ENCODE measurements around the gene ACKR2. TPM values are rescaled to one million over a fixed set of nuclear protein-coding genes. Genes with fewer than 3 reads are reported as not detected.

The ACKR2 gene, protein sequence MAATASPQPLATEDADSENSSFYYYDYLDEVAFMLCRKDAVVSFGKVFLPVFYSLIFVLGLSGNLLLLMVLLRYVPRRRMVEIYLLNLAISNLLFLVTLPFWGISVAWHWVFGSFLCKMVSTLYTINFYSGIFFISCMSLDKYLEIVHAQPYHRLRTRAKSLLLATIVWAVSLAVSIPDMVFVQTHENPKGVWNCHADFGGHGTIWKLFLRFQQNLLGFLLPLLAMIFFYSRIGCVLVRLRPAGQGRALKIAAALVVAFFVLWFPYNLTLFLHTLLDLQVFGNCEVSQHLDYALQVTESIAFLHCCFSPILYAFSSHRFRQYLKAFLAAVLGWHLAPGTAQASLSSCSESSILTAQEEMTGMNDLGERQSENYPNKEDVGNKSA
- total RNA-seq = 5.4 and 12.5 TPM in 2 replicates

DNA sequence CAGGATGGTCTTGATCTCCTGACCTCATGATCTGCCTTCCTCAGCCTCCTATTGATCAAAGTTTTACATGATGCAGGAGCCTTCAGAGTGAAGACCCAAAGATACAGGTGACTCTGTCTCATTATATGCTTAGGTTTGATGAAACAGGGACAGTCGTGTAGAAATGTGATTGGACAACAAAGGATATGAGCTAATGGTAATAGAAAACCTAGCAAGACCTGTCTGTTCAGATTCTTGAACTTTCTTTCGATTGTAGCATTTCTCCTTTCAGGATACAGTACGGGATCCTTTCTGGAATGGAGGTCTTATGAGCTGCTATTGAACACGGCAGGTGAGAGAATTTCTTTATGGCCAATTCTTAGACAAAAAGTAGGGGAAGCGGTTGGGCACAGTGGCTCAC, at the start of gene ACKR2:
Gene ACKR2, plus strand, starts transcription at position 244 of the 400 bp plus-strand sequence. CDS start 55,058 bp downstream, outside the sequence.

DNA sequence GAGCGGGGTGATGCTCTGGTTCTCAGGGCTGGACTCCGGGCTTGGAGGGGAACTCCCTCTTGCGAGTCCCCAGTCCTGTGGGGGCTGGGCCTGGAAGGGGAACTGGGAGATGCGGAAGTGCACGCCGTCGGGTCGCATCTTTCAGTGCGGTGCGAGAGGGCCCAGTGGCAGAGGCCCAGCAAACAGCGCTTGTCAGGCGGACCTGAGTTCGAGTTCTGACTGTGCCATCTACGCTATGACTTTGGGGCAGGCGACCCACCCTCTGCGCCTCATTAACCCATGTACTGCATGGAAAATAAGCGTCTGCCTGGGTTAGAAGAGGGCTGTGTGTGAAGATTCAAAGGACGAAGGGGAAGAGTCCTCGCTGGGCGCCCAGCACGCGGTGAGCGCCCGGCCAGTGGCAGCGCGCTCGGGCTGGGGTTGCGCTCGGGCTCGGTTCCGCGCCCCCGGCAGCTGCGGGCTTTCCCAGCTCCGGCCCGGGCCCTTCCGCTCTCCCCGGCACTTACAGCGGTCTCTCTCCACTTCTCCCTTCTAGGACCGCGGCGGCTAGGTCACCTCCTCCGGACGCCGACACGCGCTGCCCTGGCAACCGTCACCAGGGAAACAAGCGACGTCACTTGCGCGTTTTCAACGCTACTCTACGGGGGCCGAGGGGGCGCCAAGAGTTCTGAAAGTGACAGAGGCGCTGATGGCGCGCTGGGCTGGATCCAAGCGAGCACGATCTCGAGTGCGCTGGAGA, 36.4 kb upstream of the ACKR2 start, which contains the start of gene CCDC13:
Gene CCDC13, minus strand, starts transcription at position 584 of the 739 bp plus-strand sequence. CDS start 14,908 bp downstream, outside the sequence.

DNA sequence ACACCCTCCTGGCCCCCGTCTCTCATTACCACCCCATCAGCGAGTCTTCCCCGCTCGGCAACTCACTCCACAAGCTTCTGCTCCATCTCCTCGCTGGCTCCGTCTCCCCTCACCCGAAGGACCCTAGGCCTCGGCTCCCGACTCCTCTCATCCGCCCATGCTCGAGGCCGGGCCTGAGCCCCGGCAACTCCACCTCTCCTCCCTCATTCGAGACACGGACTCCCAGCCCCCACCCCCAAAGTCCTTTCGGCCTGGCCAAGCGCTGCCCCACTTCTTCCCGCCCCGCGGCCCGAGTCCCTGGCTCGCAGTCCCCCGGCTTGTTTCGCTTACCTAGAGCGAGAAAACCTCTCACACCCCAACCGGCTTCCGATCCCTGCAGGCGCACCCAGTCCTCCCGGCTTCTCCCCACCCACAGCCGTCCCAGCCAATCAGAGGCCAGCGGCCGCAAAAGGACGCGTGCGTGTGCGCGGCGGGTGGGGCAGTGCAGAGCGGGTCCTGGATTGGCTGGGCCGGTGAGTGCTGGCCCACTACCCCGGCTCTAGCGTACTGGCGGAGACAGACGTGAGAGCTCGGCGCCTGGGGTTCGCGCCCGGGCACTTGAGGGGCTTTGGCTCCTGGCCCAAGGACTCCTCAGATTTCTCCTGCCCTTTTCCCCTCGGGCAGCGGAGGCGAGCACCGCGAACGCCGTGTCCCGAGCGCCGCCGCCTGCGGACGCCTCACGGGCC, 5.0 kb upstream of the ACKR2 start, which contains the start of gene HIGD1A:
Gene HIGD1A, minus strand, starts transcription at position 385 of the 725 bp plus-strand sequence. CDS start 10,237 bp downstream, outside the sequence.

DNA sequence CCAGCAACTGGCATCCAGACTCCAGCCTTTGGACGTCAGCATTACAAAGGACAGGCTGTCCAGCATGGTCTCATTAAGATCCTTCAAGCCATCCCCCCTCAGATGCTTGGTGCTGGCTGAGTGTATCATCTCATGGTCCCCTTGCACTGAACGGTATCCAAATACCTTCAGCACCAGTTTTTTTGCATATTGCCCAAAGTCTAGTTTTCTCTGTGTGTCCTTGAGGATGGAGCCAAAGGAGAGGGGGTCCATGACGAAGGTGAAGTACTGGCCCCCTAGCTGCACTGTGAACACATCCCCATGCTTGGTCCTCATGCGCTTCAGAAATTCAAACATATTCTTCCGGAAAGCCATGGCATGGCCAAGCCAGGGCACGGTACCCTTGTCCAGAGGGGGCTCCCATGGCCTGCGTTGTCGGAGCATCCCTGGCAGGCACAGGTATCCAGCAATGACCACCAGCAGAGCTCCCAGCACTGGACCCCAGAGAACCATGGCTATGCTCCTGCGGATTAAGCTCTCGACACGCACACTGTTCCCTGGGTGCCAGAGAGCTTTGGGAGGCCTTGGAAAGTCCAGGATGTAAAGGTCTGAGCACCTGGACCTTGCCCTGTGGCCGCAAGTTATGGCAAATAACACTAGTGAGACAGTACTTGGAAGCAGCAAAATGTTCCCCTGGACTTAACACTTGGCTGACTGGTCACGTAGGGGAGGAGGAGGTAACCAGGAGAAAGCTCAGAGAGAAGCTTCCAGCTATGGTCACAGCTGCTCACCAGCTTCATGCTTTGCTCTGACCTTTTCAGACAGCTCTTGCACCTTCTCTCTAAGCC, 66.3 kb downstream of the ACKR2 start, which contains the start of gene CYP8B1:
Gene CYP8B1, minus strand, starts transcription at position 555 of the 827 bp plus-strand sequence. Its CDS starts 63 bp downstream, at position 492.

DNA sequence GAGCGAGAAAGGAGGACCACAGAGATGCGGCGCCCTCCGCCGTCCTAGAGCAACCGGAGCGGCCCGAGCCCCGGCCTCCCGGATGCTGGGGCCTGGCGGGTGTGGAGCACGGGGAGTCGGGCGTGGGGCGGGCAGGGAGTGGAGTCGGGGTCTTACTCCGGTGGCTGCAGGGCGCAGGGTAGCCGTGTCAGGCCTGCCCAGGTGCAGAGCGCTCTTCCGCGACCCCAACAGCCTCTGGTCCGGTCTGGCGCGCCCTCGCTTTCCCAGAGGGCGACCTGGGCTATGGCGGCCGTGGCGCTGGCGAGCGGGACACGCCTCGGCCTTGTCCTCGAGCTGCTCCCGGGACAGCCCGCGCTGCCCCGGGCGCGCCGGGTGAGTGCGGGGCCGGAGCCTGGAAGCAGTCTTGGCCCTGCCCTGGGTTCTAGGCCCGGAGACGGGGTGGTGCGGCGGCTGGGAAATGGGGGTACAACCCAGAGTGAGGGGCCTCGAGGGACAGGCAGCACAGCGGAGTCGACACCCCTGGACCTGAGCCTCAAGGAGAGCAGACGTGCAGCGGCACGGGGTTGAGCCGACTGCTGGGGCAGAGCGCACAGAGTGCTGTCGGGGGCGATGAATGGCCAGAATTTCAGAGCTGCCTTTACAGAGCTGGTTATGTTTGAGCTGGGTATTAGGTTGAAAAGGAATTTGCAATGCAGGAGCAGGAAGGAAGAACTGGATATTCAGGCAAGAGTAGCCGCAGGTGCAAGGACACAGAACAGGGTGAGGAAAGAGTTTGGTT, 97.0 kb downstream of the ACKR2 start, which contains the start of gene ZNF662:
Gene ZNF662, plus strand, starts transcription at position 73 of the 778 bp plus-strand sequence. CDS start 1,973 bp downstream, outside the sequence.

Other genes with a start within 250 kb of the ACKR2 start
- gene SEC22C, start 227.5 kb upstream of the ACKR2 start, total RNA-seq = 84.9 and 105 TPM in 2 replicates
- 26.6 and 36.4 TPM in 2 replicates for gene SS18L2, start 218.6 kb upstream of the ACKR2 start, total RNA-seq
- 59.2 and 62.1 TPM in 2 replicates for gene NKTR, start 208.8 kb upstream of the ACKR2 start, total RNA-seq
- 17.5 and 21.8 TPM in 2 replicates for gene ZBTB47, start 155.7 kb upstream of the ACKR2 start, total RNA-seq
- not detected in 2 replicates for gene KLHL40, start 123.9 kb upstream of the ACKR2 start, total RNA-seq
- gene HHATL, start 106.6 kb upstream of the ACKR2 start, total RNA-seq = not detected in 2 replicates
- gene CCDC13, start 36.2 kb upstream of the ACKR2 start, total RNA-seq = 0.22 and 0.26 TPM in 2 replicates
- 91.9 and 94.5 TPM in 2 replicates for gene HIGD1A, start 5.0 kb upstream of the ACKR2 start, total RNA-seq
- gene CYP8B1, start 66.4 kb downstream of the ACKR2 start, total RNA-seq = not detected in 2 replicates
- gene ZNF662, start 96.7 kb downstream of the ACKR2 start, total RNA-seq = 0.33 and 2.1 TPM in 2 replicates
- under 0.01 and 0.09 TPM in 2 replicates for gene GASK1A, start 169.9 kb downstream of the ACKR2 start, total RNA-seq

All from dermis lymphatic vessel endothelial cell (primary cell).